K562 (cell line): Measurements from ENCODE around the gene LMX1B. TPM values are rescaled to one million over a fixed set of nuclear protein-coding genes. Genes with fewer than 3 reads are reported as not detected.

ENCODE experiments used
- ATAC-seq: fragments of 200-7000 bp; cut with Tn5 transposase; 3 replicates; pipeline ENCODE4 v1.9.1; 2020; ENCODE audit warnings: moderate library complexity
- BruUV-seq: library from RNA; stranded (reverse); fragments of 400-500 nt; replicated peaks from 2 replicates; lab custom pipeline; 2021; lab: Mats Ljungman, UMichigan
- CTCF ChIA-PET: fragments of 300-600 bp; formaldehyde crosslinking; extraction: SDS; loops from one replicate; lab custom pipeline; 2021; ENCODE audit warnings: low intra/inter-chr PET ratio; lab: Yijun Ruan, JAX
- POLR2A ChIA-PET: fragments of 300-600, 350-650 bp; sonication (Branson Sonifier 250); formaldehyde crosslinking; extraction: SDS; loops from one replicate; lab custom pipeline; 2021; ENCODE audit warnings: antibody characterized with exemption, inconsistent platforms; lab: Yijun Ruan, JAX
- DNase-seq, 4 experiments: peaks; one replicate each; pipeline versions ENCODE4 v3.0.0 to v3.0.0-alpha.2; 2011 to 2018; ENCODE audit warnings: low spot score in 3 of 4, mixed read lengths in 3 of 4; ENCODE audit errors: extremely low read depth in 1 of 4
- FAIRE-seq: peaks from 2 replicates; lab custom pipeline; 2011; peaks lifted over from hg19 to GRCh38; lab: Jason Lieb, UNC
- H2AFZ ChIP-seq: 2 replicates; pipeline ENCODE4 v1.6.0; 2011; ENCODE audit warnings: low read depth, low read length, control low read depth, inconsistent platforms
- H3K27ac ChIP-seq: fragments of 200-600 bp; 3 replicates; pipeline ENCODE4 v1.8.0; 2011; ENCODE audit warnings: low read depth, mild to moderate bottlenecking, control low read depth, inconsistent platforms, low read length, moderate library complexity, mixed read lengths; ENCODE audit errors: extremely low read depth
- H3K27me3 ChIP-seq, 2 experiments: fragments of 300-600 bp in 1 of 2; 2 replicates in 1 of 2; 3 replicates in 1 of 2; pipeline versions ENCODE4 v1.6.0 to v1.8.0; 2011; ENCODE audit warnings: inconsistent platforms in 2 of 2, low read length in 2 of 2, mild to moderate bottlenecking in 1 of 2, mixed read lengths in 1 of 2, moderate library complexity in 1 of 2; ENCODE audit not compliant: control insufficient read depth in 2 of 2, insufficient read depth in 2 of 2
- H3K36me3 ChIP-seq: fragments of 300-600 bp; 3 replicates; pipeline ENCODE4 v1.8.0; 2011; ENCODE audit warnings: mild to moderate bottlenecking, low read length, inconsistent platforms; ENCODE audit not compliant: control insufficient read depth, insufficient read depth
- H3K4me1 ChIP-seq, 2 experiments: fragments of 200-600 bp in 1 of 2; replicated peaks in 1 of 2; 2 replicates in 1 of 2; 3 replicates in 1 of 2; pipeline versions ENCODE4 v1.5.1 to v1.8.0; 2011; ENCODE audit warnings: inconsistent platforms in 2 of 2, low read length in 2 of 2, mild to moderate bottlenecking in 1 of 2, mixed read lengths in 1 of 2, moderate library complexity in 1 of 2; ENCODE audit not compliant: control insufficient read depth in 2 of 2, insufficient read depth in 2 of 2
- H3K4me2 ChIP-seq: 2 replicates; pipeline ENCODE4 v1.6.1; 2011; ENCODE audit warnings: low read length, control low read depth, inconsistent platforms, mixed read lengths; ENCODE audit not compliant: insufficient read depth
- H3K4me3 ChIP-seq: fragments of 200-600 bp; sonication (generic), shearing (Covaris generic); 2 replicates; pipeline ENCODE4 v1.5.1; 2016; ENCODE audit warnings: control low read depth, inconsistent platforms
- H3K79me2 ChIP-seq: fragments of 200-600 bp; 3 replicates; pipeline ENCODE4 v1.8.0; 2011; ENCODE audit warnings: low read length, inconsistent platforms; ENCODE audit not compliant: control insufficient read depth, insufficient read depth
- H3K9ac ChIP-seq, 2 experiments: 2 replicates each; pipeline versions ENCODE4 v1.6.0 to v1.6.1; 2011; ENCODE audit warnings: low read depth in 2 of 2, low read length in 2 of 2, control low read depth in 1 of 2, inconsistent platforms in 1 of 2, mild to moderate bottlenecking in 1 of 2, mixed read lengths in 1 of 2; ENCODE audit not compliant: insufficient read depth in 1 of 2
- H3K9me1 ChIP-seq: one replicate; pipeline ENCODE4 v1.6.0; 2011; ENCODE audit warnings: inconsistent platforms, mild to moderate bottlenecking, low read length, moderate library complexity; ENCODE audit not compliant: control insufficient read depth, insufficient read depth
- H3K9me3 ChIP-seq: replicated peaks from 2 replicates; pipeline ENCODE4 v1.5.1; 2011; ENCODE audit warnings: low read depth, low read length, inconsistent platforms; ENCODE audit not compliant: control insufficient read depth, insufficient read depth
- H4K20me1 ChIP-seq: replicated peaks from 2 replicates; pipeline ENCODE4 v1.6.1; 2011; ENCODE audit warnings: low read length, inconsistent platforms, mixed read lengths; ENCODE audit not compliant: control insufficient read depth, insufficient read depth
- HLTF ChIP-seq: fragments of 450-650 bp; IDR thresholded peaks from 2 replicates; pipeline ENCODE4 v1.6.1; 2016
- HOXB6 ChIP-seq: fragments of 250-450 bp; sonication (Bioruptor Pico); IDR thresholded peaks from 2 replicates; pipeline ENCODE4 v1.5.1; 2022; ENCODE audit warnings: mild to moderate bottlenecking, borderline replicate concordance
- ZNF354B ChIP-seq: fragments of 250-450 bp; sonication (Bioruptor Pico); IDR thresholded peaks from 2 replicates; pipeline ENCODE4 v1.4.0; 2020
- WGBS: fragments of 100-300 bp; shearing (Covaris generic); methylation state at CpG from one replicate; pipeline ENCODE4 v1.1.6; 2016; ENCODE audit warnings: low coverage, mixed read lengths; ENCODE audit not compliant: insufficient coverage; ENCODE audit errors: missing lambda C conversion rate; 5-methylcytosine and 5-hydroxymethylcytosine counted together
- in situ Hi-C: fragments of 300-500 bp; cut with MboI; formaldehyde crosslinking; loops from 4 replicates; pipeline ENCODE4 v1.15.0; 2018; ENCODE audit warnings: inconsistent platforms, mixed read lengths
- intact Hi-C: fragments of 100-400 bp; cut with micrococcal nuclease; formaldehyde crosslinking; loops from 2 replicates; pipeline ENCODE4 v1.14.2; 2022
- polyA plus RNA-seq, 8 experiments: library from polyadenylated mRNA; depleted of rRNA in 4 of 8; stranded (reverse) in 5 of 8; unstranded in 3 of 8; fragments of >200 nt; fragmentation: Nextera tagmentation in 2 of 8; fragmentation: Illumina TruSeq in 1 of 8; extraction: Ambion mirVana in 2 of 8; extraction: Trizol in 1 of 8; gene quantifications; 2 replicates each; pipeline versions ENCODE4 v1.2.1 to v1.2.3, GENCODE V29; 2011 to 2014; ENCODE audit warnings: inconsistent platforms in 1 of 8, missing spikeins in 1 of 8
- total RNA-seq, 7 experiments: library from RNA; depleted of rRNA in 6 of 7; stranded (reverse); fragments of >200 nt in 6 of 7; fragmentation: Illumina TruSeq in 2 of 7; extraction: Trizol in 2 of 7; gene quantifications; 2 replicates each; pipeline versions ENCODE4 v1.2.1 to v1.2.3, GENCODE V29; 2011 to 2021; ENCODE audit warnings: low replicate concordance in 1 of 7
- TF ChIP-seq, protein P1 (sequence below): fragments of 250-450 bp; sonication (Bioruptor Pico); IDR thresholded peaks from 2 replicates; pipeline ENCODE4 v1.8.0; 2022; ENCODE audit warnings: moderate library complexity, mild to moderate bottlenecking, inconsistent platforms
- TF ChIP-seq, protein P2 (sequence below): sonication (generic); formaldehyde crosslinking; IDR thresholded peaks from 2 replicates; pipeline ENCODE4 v1.8.1; 2022; ENCODE audit warnings: missing genetic modification reagents

LMX1B gene
- total and polyA plus RNA-seq, 9 of the 15 experiments (the other 6 are each of a cell fraction or from before 2014, with no cell fraction given), result not detected

DNA sequence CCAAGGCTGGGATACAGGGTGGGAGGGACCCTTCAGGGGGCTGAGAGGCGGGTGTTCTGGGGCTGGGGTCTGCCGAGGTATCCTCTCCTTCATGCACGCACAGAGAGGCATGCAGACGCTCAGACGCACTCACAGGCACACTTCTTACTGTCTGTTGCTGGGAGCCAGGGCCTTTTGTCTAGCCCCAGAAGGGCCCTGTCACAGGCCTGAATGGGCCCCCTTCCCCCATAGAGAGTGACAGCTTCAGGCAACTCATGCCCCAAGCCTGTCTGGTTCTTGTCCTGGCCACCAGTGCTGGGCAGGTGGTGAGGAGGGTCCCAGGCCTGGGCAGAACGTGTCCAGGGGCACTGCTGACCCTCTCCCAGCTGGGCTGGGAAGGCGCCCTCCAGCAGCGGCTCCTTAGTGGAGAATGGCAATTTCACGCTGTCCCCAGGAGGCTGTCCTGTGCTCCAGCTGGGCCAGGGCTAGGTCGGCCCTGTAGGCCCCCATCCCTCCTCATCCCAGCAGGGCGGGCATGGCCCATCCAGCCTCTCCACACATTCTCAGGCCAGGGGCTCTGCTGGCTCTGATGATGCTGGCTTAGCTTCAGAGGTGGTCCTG, 45.3 kb downstream of the LMX1B start:
- H3K4me1 ChIP-seq, result peaks cover 0 to 19% of the 10 kb centered on the region in 2 experiments; a peak in 2 of 5 replicates
- intact Hi-C loops (no loop called here), in situ Hi-C loops (no loop called here)
- ChIA-PET POLR2A (no interaction called here), CTCF (interaction anchor here (0.6 kb wide), 1 partner anchor 13 kb away, joined by 3 read pairs; no protein-coding TSS in a partner anchor)
- H3K79me2 ChIP-seq, result no peaks in the 10 kb centered on the region
- FAIRE-seq (no peak), ATAC-seq (no peak), DNase-seq (no peak)
- H3K9me3 ChIP-seq, result no peaks in the 10 kb centered on the region
- no peak overlapping the region for H3K4me2 ChIP-seq
- no peaks in the 10 kb centered on the region for H3K36me3 ChIP-seq
- BruUV-seq, result no TSS peak
- H3K9ac ChIP-seq, result 0 out of 4 replicates have a peak overlapping the region, but pooled peaks of 1 of the 2 experiments have one; percentile 35
- no peaks in the 10 kb centered on the region for H3K9me1 ChIP-seq
- 3% methylated on average over 10 of the region's 11 CpGs for WGBS
- TF ChIP-seq HOXB6 (CRISPR knock-in tag), result no peak
- no peak for TF ChIP-seq ZNF354B (CRISPR knock-in tag)
- TF ChIP-seq HLTF, result no peak
- TF ChIP-seq, protein P1, sequence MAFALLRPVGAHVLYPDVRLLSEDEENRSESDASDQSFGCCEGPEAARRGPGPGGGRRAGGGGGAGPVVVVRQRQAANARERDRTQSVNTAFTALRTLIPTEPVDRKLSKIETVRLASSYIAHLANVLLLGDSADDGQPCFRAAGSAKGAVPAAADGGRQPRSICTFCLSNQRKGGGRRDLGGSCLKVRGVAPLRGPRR (CRISPR knock-in tag), result no peak
- TF ChIP-seq, protein P2, sequence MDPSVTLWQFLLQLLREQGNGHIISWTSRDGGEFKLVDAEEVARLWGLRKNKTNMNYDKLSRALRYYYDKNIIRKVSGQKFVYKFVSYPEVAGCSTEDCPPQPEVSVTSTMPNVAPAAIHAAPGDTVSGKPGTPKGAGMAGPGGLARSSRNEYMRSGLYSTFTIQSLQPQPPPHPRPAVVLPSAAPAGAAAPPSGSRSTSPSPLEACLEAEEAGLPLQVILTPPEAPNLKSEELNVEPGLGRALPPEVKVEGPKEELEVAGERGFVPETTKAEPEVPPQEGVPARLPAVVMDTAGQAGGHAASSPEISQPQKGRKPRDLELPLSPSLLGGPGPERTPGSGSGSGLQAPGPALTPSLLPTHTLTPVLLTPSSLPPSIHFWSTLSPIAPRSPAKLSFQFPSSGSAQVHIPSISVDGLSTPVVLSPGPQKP (CRISPR knock-in tag), result no peak
- H3K27me3 ChIP-seq, result peaks cover 0 to 28% of the 10 kb centered on the region in 2 experiments; a peak in 2 of 5 replicates
- H2AFZ ChIP-seq, result no peak overlapping the region
- peaks cover under 1% of the 10 kb centered on the region; the same call in 1 of the 2 replicates for H4K20me1 ChIP-seq
- H3K27ac ChIP-seq, result no peak overlapping the region
- no peak overlapping the region for H3K4me3 ChIP-seq
